NCI-H2107 (cell line): Measurements from ENCODE around the gene TMEM52.

Experiments used
- DNase-seq: peaks from one replicate; lab custom pipeline; 2025; lab: John Stamatoyannopoulos, UW

TMEM52 gene

DNA sequence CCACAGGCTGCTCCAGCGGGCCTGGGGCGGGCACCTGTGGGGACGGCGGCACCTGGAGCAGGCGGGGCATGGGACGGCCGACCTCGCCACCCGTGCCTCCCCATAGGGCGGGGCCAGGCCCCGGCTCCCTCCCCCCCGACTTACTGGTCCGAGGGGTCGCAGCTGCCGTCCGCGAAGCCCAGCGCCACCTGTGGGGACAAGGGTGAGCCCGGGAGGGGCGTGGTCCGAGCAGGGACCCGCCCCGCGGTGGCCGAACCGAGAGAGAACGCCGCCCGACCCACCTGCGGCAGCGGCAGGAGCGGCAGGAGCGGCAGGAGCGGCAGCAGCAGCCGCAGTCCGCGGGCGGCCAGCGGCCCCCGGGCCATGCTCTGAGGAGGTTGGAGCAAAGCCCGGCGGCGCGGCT lies at the start of gene TMEM52:
TMEM52 (minus strand) TSS at position 379 of the 403 bp plus-strand sequence; CDS start at position 365, 14 bp downstream.
- no peak for DNase-seq

DNA sequence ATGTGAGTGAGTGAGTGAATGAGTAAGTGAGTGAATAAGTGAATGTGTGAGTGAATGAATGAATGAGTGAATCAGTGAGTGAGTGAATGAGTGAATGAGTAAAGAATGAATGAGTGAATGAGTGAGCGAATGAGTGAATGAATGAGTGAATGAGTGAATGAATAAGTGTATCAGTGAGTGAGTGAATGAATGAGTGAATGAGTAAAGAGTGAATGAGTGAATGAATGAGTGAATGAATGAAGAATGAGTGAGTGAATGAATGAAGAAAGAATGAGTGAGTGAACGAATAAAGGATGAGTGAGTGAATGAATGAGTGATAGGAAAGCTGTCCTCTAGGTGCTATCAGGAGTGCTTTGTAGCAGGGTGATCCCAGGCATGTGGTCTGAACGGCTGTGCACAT lies 48.8 kb upstream of the TMEM52 start:
- DNase-seq: no peak

DNA sequence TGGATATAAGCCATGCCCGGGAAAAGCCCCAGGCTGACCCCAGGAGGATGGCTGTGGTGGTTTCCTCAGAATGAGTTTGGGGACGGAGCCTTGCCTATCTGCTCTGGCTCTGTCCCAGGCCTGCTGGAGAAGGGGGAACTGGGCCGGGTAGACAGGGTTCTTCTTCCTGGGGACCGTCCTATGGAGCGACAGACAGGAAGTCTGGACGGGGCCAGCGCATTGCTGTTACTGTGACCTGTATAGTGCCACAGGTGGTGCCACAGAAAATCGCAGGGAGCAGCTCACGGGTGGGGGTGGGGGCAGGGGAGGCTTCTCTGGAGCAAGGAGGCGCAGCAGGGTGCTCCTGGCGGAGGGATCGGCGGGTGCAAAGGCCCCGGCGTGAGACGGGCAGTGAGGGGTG lies 48.1 kb upstream of the TMEM52 start:
- DNase-seq: no peak

DNA sequence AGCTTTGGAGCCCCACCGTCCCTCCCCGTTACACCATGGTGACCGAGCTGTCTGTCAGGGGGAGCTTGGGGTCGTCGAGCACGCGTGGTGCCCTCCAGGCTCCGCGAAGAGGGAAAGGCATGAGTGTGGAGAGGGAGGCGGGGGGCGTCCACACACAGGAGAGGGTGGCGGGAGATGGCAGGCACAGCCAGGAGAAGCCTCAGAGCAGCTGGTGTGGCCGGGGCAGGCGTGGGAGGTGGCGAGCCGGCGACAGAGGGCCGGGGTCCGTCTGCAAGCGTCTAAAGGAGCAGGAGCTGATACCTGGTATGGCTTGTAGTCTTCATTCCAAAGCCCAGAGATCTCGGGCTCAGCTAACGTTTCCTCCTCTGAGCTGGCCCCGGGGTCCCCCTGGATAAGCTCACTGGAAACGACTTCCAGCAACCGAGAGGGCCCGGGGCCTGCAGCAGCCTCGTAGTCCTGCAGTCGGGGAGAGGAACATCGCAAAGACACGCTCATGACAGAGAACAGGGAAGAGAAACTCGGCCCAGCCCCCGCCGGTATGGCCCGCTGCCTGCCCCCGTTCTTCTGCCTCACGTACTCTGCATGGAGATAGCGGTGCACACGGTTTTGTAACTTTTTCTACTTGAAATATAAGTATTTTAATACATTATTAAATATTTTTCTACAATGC lies 47.1 kb upstream of the TMEM52 start:
- no peak for DNase-seq

DNA sequence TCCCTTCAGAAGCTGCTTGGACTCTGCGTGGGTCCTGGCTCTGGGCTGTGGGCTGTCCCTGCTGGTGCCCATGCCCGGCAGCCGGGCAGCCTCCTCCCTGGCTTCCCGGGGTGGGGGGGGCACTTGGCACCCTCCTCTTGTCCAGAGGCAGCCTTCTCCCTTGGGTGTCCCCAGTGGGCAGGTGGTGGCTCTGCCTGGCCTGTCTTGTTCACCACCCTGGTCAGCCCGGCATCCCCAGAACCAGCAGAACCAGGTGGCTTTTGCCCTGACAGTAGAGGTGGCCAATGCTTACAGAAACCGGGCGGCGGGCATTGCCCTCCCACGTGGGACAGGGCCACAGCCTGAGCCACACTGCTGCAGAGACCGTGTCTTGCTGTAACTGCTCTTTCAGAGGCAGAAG lies 46.5 kb upstream of the TMEM52 start:
- no peak for DNase-seq

DNA sequence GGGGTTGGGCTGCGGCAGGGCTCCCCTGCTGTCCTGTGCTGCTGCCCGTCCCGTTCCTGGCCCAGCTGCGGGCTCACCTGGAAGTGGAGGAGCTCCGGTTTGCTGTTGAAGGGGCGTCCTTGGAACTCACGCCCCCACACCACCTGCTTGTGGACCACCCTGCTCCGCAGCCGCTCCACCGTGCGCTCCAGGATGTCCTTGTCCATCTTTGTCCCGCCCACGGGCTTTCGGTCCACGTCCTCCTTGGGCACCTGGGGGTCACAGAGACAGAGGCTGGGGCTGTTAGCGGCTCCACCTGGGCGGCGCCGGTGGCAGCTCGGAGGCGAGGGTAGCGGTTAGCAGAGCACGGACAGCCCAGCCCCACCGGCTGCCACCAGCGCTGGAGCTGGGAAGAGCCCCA lies 45.7 kb upstream of the TMEM52 start:
- DNase-seq: no peak

DNA sequence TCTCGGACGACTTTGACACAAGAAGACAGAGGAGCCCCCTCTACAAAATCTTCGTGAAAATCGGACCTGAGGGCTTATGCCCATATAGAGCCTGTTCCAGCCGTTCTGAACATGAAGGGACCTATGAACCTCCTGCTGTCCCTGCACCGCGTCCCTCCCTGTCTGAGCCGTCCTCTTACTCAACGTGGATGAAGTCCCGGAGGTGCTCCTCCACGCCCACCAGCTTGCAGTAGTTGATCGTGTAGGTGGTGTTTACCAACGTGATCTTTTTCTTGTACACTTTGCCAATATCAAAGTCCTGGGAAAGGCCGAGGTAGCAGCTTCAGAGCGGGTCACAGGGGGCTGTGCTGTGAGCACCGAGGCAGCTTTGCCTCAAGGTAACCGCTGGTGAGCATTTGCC lies 44.5 kb upstream of the TMEM52 start:
- no peak for DNase-seq

DNA sequence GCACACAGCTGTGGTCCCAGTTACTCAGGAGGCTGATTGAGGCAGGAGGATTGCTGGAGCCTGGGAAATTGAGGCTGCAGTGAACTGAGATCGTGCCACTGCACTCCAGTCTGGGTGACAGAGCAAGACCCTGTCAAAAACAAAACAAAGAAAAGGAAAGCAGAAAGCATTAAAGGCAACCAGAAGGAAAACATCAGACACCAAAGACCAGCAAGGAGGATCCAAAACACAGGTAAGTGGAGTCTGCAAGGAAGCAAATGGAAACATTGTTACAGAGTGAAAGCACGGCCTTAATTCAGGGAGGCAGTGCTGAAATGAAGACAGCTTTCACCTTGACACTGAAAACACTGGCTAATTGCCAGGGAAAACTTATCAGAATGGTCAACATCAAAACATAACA lies 43.7 kb upstream of the TMEM52 start:
- DNase-seq: no peak

DNA sequence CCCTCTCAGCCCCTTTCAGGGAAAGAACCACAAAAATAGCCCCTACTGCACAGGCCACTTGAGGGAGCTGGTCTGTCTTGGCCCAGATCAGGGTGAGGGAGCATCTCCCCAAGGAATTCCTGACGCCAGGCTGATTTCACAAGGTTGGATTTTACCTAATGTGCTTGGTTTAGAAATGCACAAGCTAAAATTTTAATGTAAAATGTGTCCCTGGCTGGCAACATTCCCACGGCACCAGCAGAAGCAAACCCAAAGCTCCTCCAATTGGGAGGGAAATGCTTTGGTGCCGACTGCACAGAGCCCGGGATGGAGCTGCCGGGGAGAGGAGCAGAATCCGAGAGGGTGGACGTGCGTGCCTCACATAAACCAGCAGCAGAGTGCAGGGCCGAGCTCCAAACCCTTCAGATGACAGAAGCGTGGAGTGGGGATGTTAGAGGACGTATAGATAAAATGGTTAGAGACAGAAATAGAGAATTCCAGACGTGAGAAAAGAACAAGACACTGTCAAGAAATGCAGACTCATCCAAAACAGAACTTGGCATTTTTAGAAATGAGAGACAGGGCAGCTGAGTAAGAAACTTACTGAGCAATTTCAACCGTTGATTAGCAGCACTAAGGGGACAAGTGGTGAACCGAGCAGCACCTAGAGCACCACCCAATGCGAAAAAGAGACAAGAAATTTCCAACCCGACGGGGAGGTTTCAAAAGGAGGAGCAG lies 41.6 kb upstream of the TMEM52 start:
- DNase-seq: no peak

DNA sequence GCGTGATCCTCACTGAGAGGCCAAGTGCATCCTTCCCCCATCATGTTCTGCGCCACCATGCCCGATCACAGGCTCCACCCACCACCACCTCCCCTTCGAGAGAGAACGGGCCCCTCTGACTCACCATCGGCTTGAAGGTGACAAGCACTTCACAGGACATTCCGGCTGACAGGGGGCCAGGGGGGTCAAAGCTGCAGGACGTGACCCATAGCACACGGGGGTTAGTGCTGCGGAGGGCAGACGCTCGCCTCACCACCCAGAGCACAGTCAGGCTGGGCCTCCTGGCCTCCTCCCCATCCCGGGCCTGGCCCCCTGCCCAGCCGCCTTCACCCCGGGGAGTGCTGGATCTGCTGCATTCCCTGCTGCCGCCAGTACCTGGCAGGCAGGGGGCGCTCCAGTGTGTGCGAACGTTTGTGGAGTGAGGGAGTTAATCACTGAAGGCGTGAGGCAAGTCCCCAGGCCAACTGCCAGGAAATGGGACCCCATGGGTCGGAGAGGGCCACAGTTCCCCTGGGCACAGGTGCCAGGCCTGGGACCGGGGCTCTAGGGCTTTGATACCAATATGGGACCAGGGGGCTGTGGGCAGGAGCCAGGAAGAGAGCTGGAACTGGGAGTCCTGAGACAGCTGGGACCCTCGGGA lies 40.9 kb upstream of the TMEM52 start:
- DNase-seq: peak; percentile 11

DNA sequence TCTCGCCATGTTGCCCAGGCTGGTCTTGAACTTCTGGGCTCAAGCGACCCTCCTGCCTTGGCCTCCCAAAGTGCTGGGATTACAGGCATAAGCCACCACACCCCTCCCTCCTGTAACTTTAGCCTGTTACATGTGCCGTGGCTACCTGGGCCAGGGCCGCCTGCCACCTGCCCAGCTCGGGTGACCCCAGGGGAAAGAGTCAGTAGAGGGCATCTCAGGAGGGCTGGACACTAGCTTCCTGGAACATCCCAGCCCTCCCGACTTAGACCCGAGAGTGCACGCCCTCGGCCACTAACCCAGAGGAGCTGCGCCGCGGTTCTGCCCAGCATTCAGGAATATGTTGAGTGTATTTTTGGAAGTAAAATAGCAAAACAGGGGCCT lies 40.4 kb upstream of the TMEM52 start:
- DNase-seq: no peak

DNA sequence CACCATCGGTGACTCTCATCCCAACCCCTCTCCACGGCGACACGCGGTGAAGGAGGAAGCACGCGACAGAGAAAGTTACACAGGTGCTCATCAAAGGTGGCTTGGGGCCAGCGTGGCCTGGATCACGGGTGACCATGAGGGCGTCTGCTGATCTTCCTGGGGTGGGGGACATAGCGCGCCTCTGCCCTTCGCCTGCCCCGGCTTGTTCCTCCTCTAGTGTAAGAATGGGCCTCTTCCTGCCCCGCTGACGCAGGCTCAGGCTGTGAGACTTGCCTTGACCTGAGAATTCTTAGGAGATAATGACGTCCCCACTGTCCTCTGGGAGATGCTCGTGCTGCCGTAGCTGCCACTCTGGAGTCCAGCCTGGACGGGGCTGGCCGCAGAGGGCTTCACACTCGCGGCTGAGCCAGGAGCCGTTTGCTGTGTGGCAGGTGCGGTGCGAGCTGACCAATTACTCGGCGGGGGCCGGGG lies 39.0 kb upstream of the TMEM52 start:
- no peak for DNase-seq

DNA sequence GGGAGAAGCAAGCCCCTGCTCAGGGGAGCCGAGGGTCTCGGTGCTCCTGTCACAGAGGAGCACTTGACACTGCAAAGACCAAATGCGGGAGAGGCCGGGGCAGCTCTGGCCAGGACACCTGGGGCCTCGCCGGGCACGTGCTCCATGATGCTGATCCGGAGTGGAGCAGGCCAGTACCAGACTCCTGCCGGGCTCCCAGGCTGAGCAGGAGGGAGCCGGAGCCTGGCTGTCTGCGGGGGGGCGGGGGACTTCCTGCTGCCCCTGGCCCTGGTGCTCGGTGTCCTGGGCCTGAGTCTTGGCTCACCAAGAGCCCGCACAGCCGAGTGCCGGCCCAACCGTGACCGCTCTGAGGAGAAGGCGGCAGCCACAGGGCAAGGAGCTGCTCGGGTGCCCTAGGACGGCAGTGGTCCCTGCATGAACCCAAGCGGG lies 38.5 kb upstream of the TMEM52 start:
- no peak for DNase-seq

DNA sequence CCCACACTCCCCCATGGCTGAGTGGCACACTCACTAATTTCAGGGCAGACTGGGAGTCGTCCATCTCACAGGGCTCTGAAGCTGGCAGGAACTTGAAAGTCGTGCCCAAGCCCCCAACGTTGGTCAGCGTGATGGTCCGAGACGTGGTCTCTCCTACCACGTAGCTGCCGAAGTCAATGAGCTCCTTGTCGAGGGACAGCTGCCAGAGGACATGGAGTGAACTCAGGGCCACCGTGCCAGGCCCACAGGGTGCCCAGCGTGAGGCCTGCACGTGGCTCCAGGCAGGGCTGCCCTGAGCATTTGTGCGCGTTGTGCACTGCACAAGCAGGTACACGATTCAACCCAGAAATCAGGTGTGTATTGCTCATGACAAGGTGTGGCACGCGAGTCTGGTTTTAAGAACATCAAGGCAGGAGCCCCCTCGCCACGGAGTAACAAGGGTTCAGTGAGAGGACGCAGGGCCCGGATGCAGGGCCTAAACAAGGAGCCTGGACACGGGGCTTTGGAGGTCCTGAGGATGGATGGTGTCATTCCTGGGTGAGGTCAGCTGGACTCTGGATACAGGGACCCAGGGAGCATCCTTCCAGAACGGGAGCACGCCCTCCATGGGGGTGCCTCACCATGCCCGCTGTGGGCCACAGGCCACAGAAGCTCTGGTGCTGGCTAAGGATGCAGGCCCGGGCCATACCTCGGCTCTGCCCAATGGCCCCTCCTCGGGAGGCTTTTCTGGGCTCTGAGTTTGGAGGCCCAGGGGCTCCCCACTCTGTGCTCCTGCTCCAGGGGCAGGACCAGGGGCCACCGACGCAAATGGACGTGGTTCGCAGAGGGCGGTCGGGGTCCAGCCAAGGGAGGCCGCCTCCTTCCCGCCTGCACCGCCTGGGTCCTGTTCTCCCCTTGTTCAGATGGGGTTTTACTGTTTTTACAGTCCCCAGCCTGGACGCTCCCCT lies 37.8 kb upstream of the TMEM52 start:
- DNase-seq: no peak

DNA sequence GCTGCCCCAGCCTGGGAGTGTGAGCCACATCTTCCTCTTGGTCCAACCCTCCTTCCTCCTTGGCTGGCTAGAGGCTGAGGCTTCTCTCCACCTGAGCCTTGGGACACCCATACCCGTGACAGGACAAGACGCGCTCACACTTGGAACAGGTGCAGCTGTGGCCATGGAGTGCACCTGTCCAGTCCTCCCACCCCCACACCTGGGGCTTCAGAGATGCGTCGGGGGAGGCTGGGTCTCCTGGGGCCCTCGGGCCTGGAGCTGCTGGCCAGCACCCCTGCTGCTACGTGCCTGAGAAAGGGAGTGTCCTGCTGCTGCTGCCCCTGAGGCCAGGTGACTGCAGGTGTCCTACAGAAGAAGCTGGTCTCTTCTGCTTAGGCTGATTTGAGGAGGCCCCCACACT lies 37.0 kb upstream of the TMEM52 start:
- DNase-seq: no peak

DNA sequence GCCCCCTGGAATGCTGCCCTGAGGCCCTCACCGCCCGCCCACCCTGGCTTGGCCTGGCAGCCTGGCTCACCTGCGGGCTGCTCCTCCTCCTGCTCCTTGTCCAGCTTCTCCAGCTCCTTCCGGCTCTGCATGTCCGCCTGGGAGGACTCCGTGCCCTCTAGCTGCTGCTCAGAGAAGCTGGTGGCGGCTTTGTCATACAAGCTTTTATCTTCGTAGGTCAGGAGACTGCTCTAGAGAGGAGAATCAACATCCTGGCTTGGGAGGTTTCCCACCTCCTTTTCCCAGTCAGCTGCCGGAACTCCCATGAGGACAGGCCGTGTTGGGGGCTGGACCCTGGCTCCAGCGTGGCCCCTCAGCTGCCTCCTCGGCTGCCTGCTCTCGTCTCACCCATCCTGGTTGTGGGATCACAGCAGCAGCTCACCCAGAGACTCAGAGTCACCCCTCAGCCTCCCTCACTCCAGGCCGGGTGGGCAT lies 36.6 kb upstream of the TMEM52 start:
- DNase-seq: no peak

DNA sequence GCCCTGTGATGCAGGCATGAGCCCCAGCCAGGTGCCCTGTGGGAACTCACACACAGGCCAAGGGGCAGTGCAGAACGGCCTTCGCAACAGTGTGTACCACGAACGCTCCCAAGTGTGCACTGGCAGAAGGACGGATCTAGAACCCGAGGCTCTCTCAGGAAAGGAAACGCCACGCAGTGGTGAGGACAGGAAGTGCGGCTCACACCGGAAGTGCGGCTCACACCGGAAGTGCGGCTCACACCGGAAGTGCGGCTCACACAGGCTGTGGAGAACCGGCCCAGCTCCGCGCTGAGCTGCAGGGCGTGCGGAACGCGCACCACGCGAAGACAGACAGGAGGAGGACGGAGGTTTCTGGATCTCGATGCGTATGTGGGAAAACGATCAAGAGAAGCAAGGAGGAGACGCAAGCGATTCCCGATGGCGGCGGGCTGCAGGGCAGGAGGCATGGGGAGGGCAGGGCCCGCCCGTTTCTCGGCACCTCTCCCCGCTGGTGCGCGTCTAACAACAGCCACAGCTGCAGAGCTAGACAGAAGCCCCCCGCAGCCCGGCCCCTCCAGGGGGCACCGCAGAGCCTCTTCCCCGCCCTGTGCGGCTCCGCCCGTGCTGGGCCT lies 35.9 kb upstream of the TMEM52 start:
- DNase-seq: no peak

DNA sequence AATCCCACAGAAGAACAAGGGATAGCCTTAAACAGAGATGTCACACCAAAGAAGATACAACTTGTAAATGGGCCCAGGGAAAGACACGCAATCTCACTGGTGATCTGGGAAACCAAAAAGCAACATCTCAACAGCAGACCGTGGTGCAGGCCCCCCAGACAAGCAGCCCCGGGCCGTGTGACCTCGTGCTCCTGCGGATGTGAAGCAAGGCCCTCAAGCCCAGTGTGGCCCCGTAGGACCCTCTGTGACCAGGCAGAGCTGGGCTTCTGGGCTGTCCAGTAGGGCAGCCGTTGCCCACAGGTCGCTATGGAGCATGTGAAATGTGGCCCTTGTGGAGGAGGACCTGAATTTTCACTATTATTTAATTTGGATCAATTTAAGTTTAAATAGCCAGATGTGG lies 34.9 kb upstream of the TMEM52 start:
- no peak for DNase-seq

DNA sequence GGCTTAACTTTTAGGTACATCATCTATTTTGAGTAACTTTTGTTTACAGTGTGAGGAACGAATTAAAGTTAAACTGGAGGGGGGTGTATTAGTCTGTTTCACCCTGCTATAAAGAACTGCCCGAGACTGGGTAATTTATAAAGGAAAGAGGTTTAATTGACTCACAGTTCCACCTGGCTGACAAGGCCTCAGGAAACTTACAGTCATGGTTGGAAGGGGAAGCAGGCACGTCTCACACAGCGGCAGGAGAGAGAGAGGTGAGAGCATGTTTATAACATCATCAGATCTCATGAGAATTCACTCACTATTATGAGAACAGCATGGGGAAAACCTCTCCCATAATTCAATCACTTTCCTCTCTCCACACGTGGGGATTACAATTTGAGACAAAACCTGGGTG lies 31.9 kb upstream of the TMEM52 start:
- no peak for DNase-seq

DNA sequence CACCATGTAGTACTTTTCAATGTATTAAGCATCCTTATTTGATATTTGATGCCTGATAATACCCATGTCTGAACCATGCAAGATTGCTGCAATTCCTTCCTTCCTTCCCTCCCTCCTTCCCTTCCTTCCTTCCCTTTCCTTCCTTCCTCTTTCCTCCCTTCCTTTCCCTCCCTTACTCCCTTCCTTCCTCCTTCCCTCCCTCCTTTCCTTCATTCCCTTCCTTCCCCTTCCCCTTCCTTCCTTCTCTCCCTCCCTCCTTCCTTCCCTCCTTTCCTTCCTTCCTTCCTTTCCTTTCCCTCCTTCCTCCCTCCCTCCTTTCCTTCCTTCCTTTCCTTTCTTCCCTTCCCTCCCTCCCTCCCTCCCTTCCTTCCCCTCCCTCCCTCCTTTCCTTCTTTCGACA lies 29.7 kb upstream of the TMEM52 start:
- DNase-seq: no peak

DNA sequence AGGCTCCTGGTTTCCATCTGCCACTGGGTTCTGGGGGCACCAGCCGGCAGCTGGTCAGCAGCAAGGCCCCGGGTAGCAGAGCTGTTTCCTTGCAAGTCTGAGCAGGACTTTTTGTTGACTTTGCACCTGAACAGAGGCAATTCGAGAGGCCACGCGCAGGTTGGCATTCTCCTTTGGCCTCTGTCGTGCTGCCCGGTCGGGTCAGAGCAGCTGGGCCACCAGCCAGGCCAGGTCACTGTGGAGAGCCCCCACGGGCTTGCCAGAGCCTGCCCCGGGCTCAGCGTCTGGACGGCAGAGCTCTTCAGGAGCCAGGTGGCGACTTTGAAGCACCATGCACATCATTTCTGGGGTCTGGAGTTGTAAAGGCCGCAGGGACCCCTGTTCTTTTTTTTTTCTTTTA lies 28.4 kb upstream of the TMEM52 start:
- DNase-seq: no peak

DNA sequence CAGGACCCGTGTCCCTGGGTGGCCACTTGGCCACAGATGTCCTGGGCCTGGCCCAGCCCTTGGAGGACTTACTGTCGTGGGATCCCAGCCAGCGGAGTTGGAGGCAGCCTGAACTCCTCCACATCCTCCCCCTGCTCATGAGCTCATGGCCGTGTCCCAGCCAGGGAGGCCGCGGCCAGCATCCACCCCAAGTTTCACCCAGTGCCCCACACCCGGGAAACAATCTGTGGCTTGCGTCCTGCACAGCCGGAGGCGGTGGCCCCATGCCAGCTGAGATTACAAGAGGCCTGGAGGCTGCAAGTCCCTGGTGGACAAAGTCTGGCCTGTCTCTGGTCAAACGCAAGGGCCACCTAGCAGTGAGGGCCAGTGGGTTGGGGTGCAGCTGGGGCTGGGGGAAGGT lies 27.5 kb upstream of the TMEM52 start:
- no peak for DNase-seq
